Body of pancreas (tissue), 4 donors: ENCODE data around the gene MXI1. TPM values are rescaled to one million over a fixed set of nuclear protein-coding genes. Genes with fewer than 3 reads are reported as not detected.
A peak's percentile ranks its signal among the peaks of the same experiment; 100 is the strongest.
"Not testable (repeated sequence)": the region's sequence is repeated elsewhere in the genome, so short reads cannot be mapped to it uniquely, and the experiment has no call there.

Experiments used
- ATAC-seq: fragments of 150-250 bp; one replicate; pipeline ENCODE4 v1.9.1; 2016
- DNase-seq, 4 donors: peaks; one replicate each; pipeline ENCODE4 v3.0.0-alpha.2; 2019
- H3K27ac ChIP-seq, 4 donors: fragments of 200-600 bp; sonication (generic); 1 replicate in 3 of 4; 2 replicates in 1 of 4; pipeline versions ENCODE4 v1.5.1 to v1.6.1; 2016 to 2019; ENCODE audit warnings: mild to moderate bottlenecking in 1 of 4, mixed read lengths in 1 of 4, moderate library complexity in 1 of 4
- H3K27me3 ChIP-seq, 2 donors: fragments of 200-600 bp; sonication (generic); one replicate each; pipeline ENCODE4 v1.6.0; 2016; ENCODE audit warnings: mild to moderate bottlenecking in 1 of 2
- H3K36me3 ChIP-seq, 2 donors: fragments of 200-600 bp; sonication (generic); replicated peaks in 1 of 2; 2 replicates each; pipeline ENCODE4 v1.5.1; 2016; ENCODE audit warnings: low read depth in 2 of 2; ENCODE audit not compliant: insufficient read depth in 1 of 2
- H3K4me1 ChIP-seq: fragments of 200-600 bp; sonication (generic); one replicate; pipeline ENCODE4 v1.6.0; 2016
- H3K4me3 ChIP-seq, 2 donors: fragments of 200-600 bp; sonication (generic); 1 replicate in 1 of 2; 2 replicates in 1 of 2; pipeline ENCODE4 v1.5.1; 2016 to 2019
- H3K9me3 ChIP-seq, 3 donors: fragments of 200-600 bp; sonication (generic); 1 replicate in 2 of 3; 2 replicates in 1 of 3; pipeline ENCODE4 v1.5.1; 2016
- CTCF ChIP-seq, 7 experiments: fragments of 450-650 bp in 4 of 7; fragments of 200-600 bp in 3 of 7; sonication (generic) in 3 of 7; IDR thresholded peaks; one replicate each; pipeline ENCODE4 v1.5.1; 2016 to 2019; ENCODE audit warnings: antibody characterized with exemption in 7 of 7
- POLR2A ChIP-seq, 3 donors: fragments of 450-650 bp; IDR thresholded peaks; one replicate each; pipeline ENCODE4 v1.6.1; 2016; ENCODE audit warnings: antibody characterized with exemption in 3 of 3, mild to moderate bottlenecking in 2 of 3
- WGBS, 2 donors: methylation state at CpG; one replicate each; pipeline ENCODE4 v1.1.5; 2017; 5-methylcytosine and 5-hydroxymethylcytosine counted together
- intact Hi-C: fragments of 100-400 bp; cut with DNase I; formaldehyde crosslinking; loops from one replicate; pipeline ENCODE4 v1.15.1; 2023
- total RNA-seq, 2 donors: library from RNA; depleted of rRNA; stranded (reverse); fragments of >200 nt; gene quantifications; one replicate each; pipeline ENCODE4 v1.1.0, GENCODE V29; 2016

The MXI1 gene
- total RNA-seq, 2 donors from 2014 or later: 14.8 to 24.1 TPM

GRCh38 chr10:110269374-110270318 lies 62.2 kb downstream of the MXI1 start:
- Histone ChIP-seq H3K4me1 (peaks cover 54% of the 10 kb centered on the region), H3K36me3 (no peaks in the 10 kb centered on the region), H3K27ac (peak overlapping the region; percentile 76 to 92 (median 88)), H3K27me3 (no peaks in the 10 kb centered on the region), H3K4me3 (peak overlapping the region in 1 of 2 donors; percentile 5), H3K9me3 (no peaks in the 10 kb centered on the region)
- TF ChIP-seq POLR2A (IDR thresholded peaks at IDR 0.05): peak in 2 of 3 donors; percentile 47 to 56
- no peak for TF ChIP-seq CTCF (IDR thresholded peaks at IDR 0.05)
- intact Hi-C loops: loop anchor here (10.0 kb wide), 1 partner anchor 45 kb away; no protein-coding TSS in a partner anchor
- 8 to 10% methylated on average over 4 of the region's 4 CpGs for WGBS, 2 donors
- ATAC-seq: peak; percentile 97
- DNase-seq: peak; percentile 57 to 78 (median 62)

- H3K27me3 ChIP-seq, H3K9me3 ChIP-seq, H3K36me3 ChIP-seq, H3K4me3 ChIP-seq, DNase-seq, ATAC-seq: not testable (repeated sequence)
- intact Hi-C loops: loop anchor here (10.0 kb wide), 1 partner anchor 48 kb away; no protein-coding TSS in a partner anchor
- H3K27ac ChIP-seq: peak overlapping the region in 1 of 4 donors; percentile 33
- peaks cover 45% of the 10 kb centered on the region for H3K4me1 ChIP-seq
- 90 to 93% methylated on average over 15 of the region's 15 CpGs for WGBS, 2 donors
These were observed 65.6 kb downstream of the MXI1 start for GRCh38 chr10:110272995-110273394.

- ATAC-seq: no peak
- WGBS, 2 donors: 40 to 60% methylated on average over 4 of the region's 4 CpGs
- intact Hi-C loops: loop anchor here (10.0 kb wide), 1 partner anchor 49 kb away; no protein-coding TSS in a partner anchor
- Histone ChIP-seq H3K4me3 (no peak overlapping the region), H3K27me3 (no peaks in the 10 kb centered on the region), H3K27ac (peak overlapping the region in 2 of 4 donors; percentile 26 to 33), H3K9me3 (no peaks in the 10 kb centered on the region), H3K4me1 (peaks cover 42% of the 10 kb centered on the region), H3K36me3 (no peaks in the 10 kb centered on the region)
- peak; percentile 41 to 72 (median 68) for DNase-seq
- no peak for TF ChIP-seq CTCF (IDR thresholded peaks at IDR 0.05)
- TF ChIP-seq POLR2A (IDR thresholded peaks at IDR 0.05): no peak
These were observed 66.1 kb downstream of the MXI1 start for GRCh38 chr10:110273474-110273873.

DNA sequence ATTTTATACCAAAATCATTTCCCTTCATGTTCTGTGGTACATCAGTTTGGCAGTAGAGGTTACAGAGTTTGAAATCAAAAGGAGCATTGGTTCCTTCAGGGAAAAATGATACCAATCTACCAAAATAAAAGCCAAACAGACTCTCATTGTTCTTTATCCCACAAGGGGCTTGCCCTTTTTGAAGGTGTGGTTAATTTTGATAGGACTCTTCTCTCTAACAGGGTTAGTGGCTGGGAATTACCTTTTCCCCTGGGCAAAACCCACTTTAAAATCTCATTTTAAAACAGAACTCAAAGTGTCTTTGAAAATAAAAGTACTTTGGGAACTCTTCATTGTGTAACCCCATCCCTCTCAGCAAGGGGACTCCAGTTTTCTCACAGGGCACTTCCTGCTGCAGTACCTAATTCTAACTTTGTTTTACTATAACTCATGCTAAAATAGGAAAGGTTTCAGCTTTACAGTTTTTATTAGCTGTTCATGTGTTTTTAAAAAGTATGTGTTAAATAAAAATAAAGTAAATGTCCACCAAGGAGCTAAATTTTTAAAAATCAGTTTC lies 66.7 kb downstream of the MXI1 start:
- no peak for TF ChIP-seq CTCF (IDR thresholded peaks at IDR 0.05)
- TF ChIP-seq POLR2A (IDR thresholded peaks at IDR 0.05): no peak
- intact Hi-C loops: loop anchor here (10.0 kb wide), 1 partner anchor 49 kb away; no protein-coding TSS in a partner anchor
- no peak for ATAC-seq
- H3K4me1 ChIP-seq: peaks cover 42% of the 10 kb centered on the region
- H3K27me3 ChIP-seq: no peaks in the 10 kb centered on the region
- H3K9me3 ChIP-seq: no peaks in the 10 kb centered on the region
- peak overlapping the region in 3 of 4 donors; percentile 2 to 33 (median 26) for H3K27ac ChIP-seq
- DNase-seq: no peak
- no peak overlapping the region for H3K4me3 ChIP-seq
- no peaks in the 10 kb centered on the region for H3K36me3 ChIP-seq

DNA sequence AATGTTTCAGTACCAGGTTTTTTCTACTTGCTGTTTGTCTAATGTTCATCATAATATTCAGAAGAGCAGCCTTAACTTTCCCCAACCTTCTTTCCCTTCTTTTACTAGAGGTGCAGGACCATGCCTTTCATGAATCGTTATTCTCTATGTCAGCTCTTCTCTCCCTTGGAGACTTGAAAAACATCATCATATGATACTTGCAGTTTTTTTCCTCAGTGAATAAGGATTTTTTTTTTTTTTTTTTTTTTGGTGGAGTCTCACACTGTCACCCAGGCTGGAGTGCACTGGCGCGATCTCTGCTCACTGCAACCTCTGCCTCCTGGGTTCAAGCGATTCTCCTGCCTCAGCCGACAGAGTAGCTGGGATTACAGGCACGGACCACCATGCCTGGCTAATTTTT lies 67.2 kb downstream of the MXI1 start:
- 90 to 95% methylated on average over 6 of the region's 6 CpGs for WGBS, 2 donors
- Histone ChIP-seq H3K4me1 (peaks cover 43% of the 10 kb centered on the region), H3K4me3 (no peak overlapping the region), H3K36me3 (no peaks in the 10 kb centered on the region), H3K27me3 (no peaks in the 10 kb centered on the region), H3K27ac (peak overlapping the region in 2 of 4 donors; percentile 26 to 33), H3K9me3 (no peaks in the 10 kb centered on the region)
- TF ChIP-seq POLR2A (IDR thresholded peaks at IDR 0.05) (no peak), CTCF (IDR thresholded peaks at IDR 0.05) (no peak)
- intact Hi-C loops: loop anchor here (5.0 to 10.0 kb wide), 2 partner anchors 50 to 137 kb away; no protein-coding TSS in a partner anchor
- DNase-seq (no peak), ATAC-seq (no peak)
